Liver (tissue), 3 donors: ENCODE measurements around the gene CR1L.
"Not testable (repeated sequence)": the region's sequence is repeated elsewhere in the genome, so short reads cannot be mapped to it uniquely, and the experiment has no call there.

ENCODE experiments used
- CTCF ChIP-seq: fragments of 150-350 bp; IDR thresholded peaks from 2 replicates; pipeline ENCODE4 v1.5.1; 2017; ENCODE audit warnings: improper control_type of control experiment, low read depth, low read length; ENCODE audit not compliant: missing input control
- EGR1 ChIP-seq, 2 donors: IDR thresholded peaks; 2 replicates each; pipeline ENCODE4 v1.6.1; 2016 to 2018; ENCODE audit warnings: antibody characterized with exemption in 2 of 2, low read depth in 2 of 2
- GABPA ChIP-seq, 2 donors: IDR thresholded peaks in 1 of 2; conservative IDR thresholded peaks in 1 of 2; 2 replicates each; pipeline ENCODE4 v1.6.1; 2016; ENCODE audit warnings: antibody characterized with exemption in 2 of 2, mild to moderate bottlenecking in 1 of 2, moderate library complexity in 1 of 2
- MAX ChIP-seq: IDR thresholded peaks from 2 replicates; pipeline ENCODE4 v1.6.1; 2016; ENCODE audit warnings: antibody characterized with exemption
- RAD21 ChIP-seq, 2 donors: IDR thresholded peaks; 2 replicates each; pipeline ENCODE4 v1.6.1; 2016; ENCODE audit warnings: antibody characterized with exemption in 2 of 2, mild to moderate bottlenecking in 2 of 2
- donor health status: healthy.
- donor health status: healthy.

GRCh38 chr1:207625504-207626071 is 19.3 kb upstream of the CR1L start:
- TF ChIP-seq CTCF; EGR1 (IDR thresholded peaks at IDR 0.05; ENCODE audit: low read depth in 2 of 2); RAD21 (IDR thresholded peaks at IDR 0.05); GABPA (IDR thresholded peaks at IDR 0.05 in 1 of 2, conservative IDR thresholded peaks at IDR 0.05 in 1 of 2); MAX: not testable (repeated sequence)
